A549 treated with dexamethasone at 1 μM for 4 hours (cell line): ENCODE results near the gene EFNA4. TPM values are rescaled to one million over a fixed set of nuclear protein-coding genes. Genes with fewer than 3 reads are reported as not detected.

ENCODE experiments used
- total RNA-seq: library from RNA; stranded (reverse); fragments of 200-300 nt; extraction: Qiagen RNA extraction; gene quantifications from 5 replicates; pipeline ENCODE4 v1.2.3, GENCODE V29; 2022

The EFNA4 gene
- total RNA-seq: 14.0 to 17.2 TPM (median 14.8 TPM) in 5 replicates

GRCh38 chr1:155063550-155064110, at the start of gene EFNA4:
Gene EFNA4 (plus strand): TSS chr1:155063740. CDS start chr1:155063824, 84 bp downstream.

GRCh38 chr1:155033524-155033923, 30.0 kb upstream of the EFNA4 start, which contains the start of the genes DCST1 and DCST2:
Gene DCST1 (plus strand): TSS chr1:155033824. CDS start chr1:155034037, 213 bp downstream.
Gene DCST2 (minus strand): TSS chr1:155033781. CDS start chr1:155033701, 80 bp downstream.

GRCh38 chr1:155050560-155051341, 12.8 kb upstream of the EFNA4 start, which contains the start of gene ADAM15:
Gene ADAM15 (plus strand): TSS chr1:155051316. CDS start chr1:155051387, 71 bp downstream.

GRCh38 chr1:155078469-155079209, 15.1 kb downstream of the EFNA4 start, which contains the start of gene EFNA3:
Gene EFNA3 (plus strand): TSS chr1:155078837. CDS start chr1:155078942, 105 bp downstream.

Other genes starting within 250 kb of the EFNA4 start
- 0.02 to 0.11 TPM (median 0.05 TPM) in 5 replicates for gene KCNN3, start 193.5 kb upstream of the EFNA4 start, total RNA-seq
- 41.4 to 44.4 TPM (median 42.1 TPM) in 5 replicates for gene PMVK, start 127.0 kb upstream of the EFNA4 start, total RNA-seq
- gene PBXIP1, start 107.6 kb upstream of the EFNA4 start, total RNA-seq: 11.9 to 16.0 TPM (median 14.4 TPM) in 5 replicates
- gene PYGO2, start 102.0 kb upstream of the EFNA4 start, total RNA-seq: 19.4 to 23.1 TPM (median 22.1 TPM) in 5 replicates
- 209 to 336 TPM (median 304 TPM) in 5 replicates for gene SHC1, start 93.0 kb upstream of the EFNA4 start, total RNA-seq
- 301 to 343 TPM (median 324 TPM) in 5 replicates for gene CKS1B, start 89.1 kb upstream of the EFNA4 start, total RNA-seq
- 39.1 to 45.0 TPM (median 43.1 TPM) in 5 replicates for gene FLAD1, start 80.4 kb upstream of the EFNA4 start, total RNA-seq
- not detected in 5 replicates for gene LENEP, start 70.2 kb upstream of the EFNA4 start, total RNA-seq
- 38.8 to 58.2 TPM (median 53.7 TPM) in 5 replicates for gene ZBTB7B, start 60.9 kb upstream of the EFNA4 start, total RNA-seq
- gene DCST2, start 30.0 kb upstream of the EFNA4 start, total RNA-seq: 0.30 to 1.1 TPM (median 0.73 TPM) in 5 replicates
- gene DCST1, start 29.9 kb upstream of the EFNA4 start, total RNA-seq: 0.05 to 0.06 TPM (median 0.06 TPM) in 3 of 5 replicates, not detected in the others
- gene ADAM15, start 12.4 kb upstream of the EFNA4 start, total RNA-seq: 68.8 to 122 TPM (median 111 TPM) in 5 replicates
- 12.6 to 15.3 TPM (median 13.8 TPM) in 5 replicates for gene EFNA3, start 15.1 kb downstream of the EFNA4 start, total RNA-seq
- gene EFNA1, start 64.1 kb downstream of the EFNA4 start, total RNA-seq: 16.4 to 24.1 TPM (median 18.9 TPM) in 5 replicates
- 30.9 to 37.0 TPM (median 32.7 TPM) in 5 replicates for gene SLC50A1, start 72.1 kb downstream of the EFNA4 start, total RNA-seq
- 63.4 to 82.2 TPM (median 77.7 TPM) in 5 replicates for gene DPM3, start 76.8 kb downstream of the EFNA4 start, total RNA-seq
- 221 to 270 TPM (median 241 TPM) in 5 replicates for gene KRTCAP2, start 109.6 kb downstream of the EFNA4 start, total RNA-seq
- 1.8 to 2.9 TPM (median 2.5 TPM) in 5 replicates for gene TRIM46, start 110.1 kb downstream of the EFNA4 start, total RNA-seq
- gene THBS3, start 144.2 kb downstream of the EFNA4 start, total RNA-seq: 5.1 to 10.0 TPM (median 7.6 TPM) in 5 replicates
- 64.1 to 69.8 TPM (median 65.5 TPM) in 5 replicates for gene MTX1, start 145.0 kb downstream of the EFNA4 start, total RNA-seq
- 24.9 to 39.5 TPM (median 37.9 TPM) in 5 replicates for gene ENTREP3, start 191.7 kb downstream of the EFNA4 start, total RNA-seq
- gene SCAMP3, start 198.6 kb downstream of the EFNA4 start, total RNA-seq: 92.3 to 126 TPM (median 116 TPM) in 5 replicates
- gene CLK2, start 209.8 kb downstream of the EFNA4 start, total RNA-seq: 14.9 to 27.8 TPM (median 25.9 TPM) in 5 replicates
- gene HCN3, start 213.7 kb downstream of the EFNA4 start, total RNA-seq: 3.1 to 5.7 TPM (median 5.4 TPM) in 5 replicates
- not detected in 5 replicates for gene PKLR, start 237.7 kb downstream of the EFNA4 start, total RNA-seq
- 164 to 188 TPM (median 168 TPM) in 5 replicates for gene FDPS, start 245.1 kb downstream of the EFNA4 start, total RNA-seq